GM18499 (cell line): ENCODE results near the gene ABI2.
"Not testable (repeated sequence)": the region's sequence is repeated elsewhere in the genome, so short reads cannot be mapped to it uniquely, and the experiment has no call there.

Experiments used
- ATAC-seq: cut with Tn5 transposase; IDR thresholded peaks from one replicate; pipeline ENCODE4 v1.9.1; 2021; ENCODE audit warnings: moderate number of reproducible peaks; ENCODE audit not compliant: insufficient read depth, unreplicated experiment

The ABI2 gene

DNA sequence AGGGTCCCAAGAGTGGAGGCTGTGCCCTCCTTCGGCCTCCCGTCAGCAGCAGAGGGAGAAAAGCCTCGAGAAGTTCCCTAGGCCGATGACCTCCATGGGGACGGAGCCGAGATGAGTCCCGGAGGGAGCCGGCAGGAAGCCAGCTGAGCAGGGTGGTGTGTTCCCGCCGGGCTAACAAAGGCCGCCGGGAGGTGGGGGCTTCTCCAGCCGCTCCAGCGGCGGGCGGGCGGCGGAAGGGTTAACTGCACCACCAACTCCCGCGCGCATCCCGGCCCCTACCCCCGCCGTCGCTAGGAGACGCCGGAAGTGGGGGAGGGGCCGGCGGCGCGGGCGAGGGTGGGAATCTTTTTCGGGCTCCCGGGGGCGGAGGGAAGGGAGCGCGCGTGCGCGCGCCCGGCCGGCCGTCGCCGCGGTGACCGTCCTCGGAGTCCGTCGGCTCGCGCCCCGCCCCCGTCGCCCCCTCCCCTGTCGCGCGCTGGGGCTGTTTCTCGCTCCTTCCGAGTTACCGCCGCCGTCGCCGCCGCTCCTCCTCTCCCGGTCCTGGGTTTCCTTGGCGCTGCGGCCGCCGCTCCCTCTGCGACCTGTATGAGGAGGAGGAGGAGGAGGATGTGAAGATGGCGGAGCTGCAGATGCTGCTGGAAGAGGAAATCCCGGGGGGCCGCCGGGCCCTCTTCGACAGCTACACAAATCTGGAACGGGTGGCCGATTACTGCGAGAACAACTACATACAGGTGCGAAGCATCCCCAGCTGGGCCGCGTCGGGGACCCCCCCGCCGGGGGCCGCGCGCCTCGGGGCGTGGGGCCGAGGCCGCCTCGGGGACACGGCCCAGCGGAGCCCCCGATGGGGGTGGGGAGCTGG, at the start of gene ABI2:
ABI2 (plus strand) TSS at position 494 of the 859 bp plus-strand sequence; CDS start at position 615, 121 bp downstream.
- ATAC-seq = peak; percentile 12

DNA sequence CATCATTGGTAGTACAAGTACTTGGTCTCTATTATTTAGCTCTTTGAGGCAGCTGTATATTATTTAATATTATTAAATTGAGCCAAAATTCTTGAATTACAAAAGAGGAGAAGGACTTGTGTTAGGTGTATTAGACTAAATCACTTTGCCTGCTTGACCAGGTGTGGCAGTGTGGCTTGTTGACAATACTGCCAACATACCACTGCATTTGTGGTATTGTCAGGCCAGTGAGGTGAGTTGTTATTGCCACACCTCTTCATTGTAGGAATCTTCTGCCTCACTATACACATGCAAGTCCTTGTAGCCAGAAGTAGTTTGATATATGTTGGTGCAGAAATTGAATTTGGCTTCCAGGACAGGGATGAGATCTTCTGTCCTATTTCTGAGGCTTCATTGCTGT, 48.9 kb upstream of the ABI2 start:
- no peak for ATAC-seq

DNA sequence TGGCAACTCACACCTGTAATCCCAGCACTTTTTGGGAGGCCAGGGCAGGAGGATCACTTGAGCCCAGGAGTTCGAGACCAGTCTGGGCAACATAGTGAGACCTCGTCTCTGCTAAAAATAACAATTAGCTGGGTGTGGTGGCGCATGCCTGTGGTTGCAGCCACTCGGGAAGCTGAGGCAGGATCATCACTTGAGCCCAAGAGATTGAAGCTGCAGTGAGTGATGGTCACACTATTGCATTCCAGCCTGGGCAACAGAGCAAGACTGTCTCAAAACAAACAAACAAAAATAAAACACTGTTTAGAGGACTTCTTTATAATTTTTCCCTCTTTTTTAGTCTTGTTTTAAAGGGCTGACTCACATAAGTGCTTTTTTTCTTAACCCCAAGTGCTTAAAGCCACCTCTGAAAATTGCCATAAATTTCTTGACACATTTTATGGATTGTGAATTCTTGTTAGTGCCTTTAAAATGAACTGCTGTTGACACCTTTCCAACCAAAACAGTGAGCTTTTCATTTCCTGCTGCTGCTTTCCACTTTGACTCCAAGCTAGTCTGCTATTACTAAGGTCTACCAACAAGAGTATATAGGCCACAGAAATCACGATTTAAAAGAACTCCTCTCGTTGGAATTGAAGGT, 47.6 kb upstream of the ABI2 start:
- ATAC-seq = no peak

DNA sequence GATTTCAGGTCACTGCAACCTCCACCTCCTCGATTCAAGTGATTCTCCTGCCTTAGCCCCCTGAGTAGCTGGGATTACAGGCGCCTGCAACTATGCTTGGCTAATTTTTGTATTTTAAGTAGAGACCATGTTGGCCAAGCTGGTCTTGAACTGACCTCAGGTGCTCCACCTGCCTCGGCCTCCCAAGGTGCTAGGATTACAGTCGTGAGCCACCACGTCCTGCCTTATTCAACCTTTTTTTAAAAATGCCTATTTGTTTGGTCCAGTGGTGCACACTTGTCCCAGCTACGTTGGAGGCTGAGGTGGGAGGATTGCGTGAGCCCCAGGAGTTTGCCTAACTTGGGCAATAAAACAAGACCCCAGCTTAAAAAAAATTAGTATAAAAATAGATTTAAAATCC, 46.1 kb upstream of the ABI2 start:
- ATAC-seq = no peak

DNA sequence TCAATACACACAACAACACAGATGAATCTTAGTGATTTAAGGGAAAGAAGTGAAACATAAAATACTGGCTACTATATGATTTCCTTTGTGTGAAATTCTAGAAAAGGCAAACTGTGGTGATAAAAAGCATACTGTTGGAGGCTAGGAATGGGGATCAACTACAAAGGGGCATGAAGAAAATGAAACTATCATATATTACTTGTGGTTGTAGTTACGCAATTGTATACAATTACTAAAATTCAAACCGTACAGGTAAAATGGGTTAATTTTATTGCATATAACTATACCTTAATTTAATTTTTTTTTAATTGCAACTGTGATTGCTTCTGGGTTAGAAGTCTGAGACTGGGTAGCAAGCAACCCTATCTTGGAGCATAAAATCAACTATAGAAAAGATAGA, 41.7 kb upstream of the ABI2 start:
- no peak for ATAC-seq

DNA sequence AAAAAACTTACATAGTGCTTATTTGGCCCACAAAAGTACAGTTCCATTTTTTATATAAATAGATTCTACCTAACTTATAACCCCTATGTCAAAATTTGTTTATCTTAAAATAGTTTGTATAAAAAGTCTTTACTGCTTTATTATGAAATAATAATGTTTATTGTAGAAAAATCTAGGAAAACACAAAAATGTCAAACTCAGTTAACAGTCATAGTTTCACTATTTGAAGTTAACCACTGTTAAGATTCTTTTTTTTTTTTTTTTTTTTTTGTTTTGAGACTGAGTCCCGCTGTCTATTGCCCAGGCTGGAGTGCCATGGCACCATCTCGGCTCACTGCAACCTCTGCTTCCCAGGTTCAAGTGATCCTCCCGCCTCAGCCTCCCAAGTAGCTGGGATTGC, 26.5 kb upstream of the ABI2 start:
- ATAC-seq = no peak

DNA sequence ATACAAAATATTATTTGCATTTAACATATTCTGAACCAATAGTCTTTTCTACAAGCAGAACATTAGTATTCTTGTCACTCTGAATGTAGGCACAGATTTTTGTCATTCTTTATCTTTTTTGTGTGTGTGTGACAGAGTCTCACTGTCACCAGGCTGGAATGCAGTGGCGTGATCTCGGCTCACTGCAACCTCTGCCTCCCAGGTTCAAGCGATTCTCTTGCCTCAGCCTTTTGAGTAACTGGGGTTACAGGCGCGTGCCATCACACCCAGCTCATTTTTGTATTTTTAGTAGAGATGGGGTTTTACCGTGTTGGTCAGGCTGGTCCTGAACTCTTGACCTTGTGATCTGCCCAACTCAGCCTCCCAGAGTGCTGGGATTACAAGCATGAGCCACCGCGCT, 25.6 kb upstream of the ABI2 start:
- ATAC-seq = not testable (repeated sequence)

DNA sequence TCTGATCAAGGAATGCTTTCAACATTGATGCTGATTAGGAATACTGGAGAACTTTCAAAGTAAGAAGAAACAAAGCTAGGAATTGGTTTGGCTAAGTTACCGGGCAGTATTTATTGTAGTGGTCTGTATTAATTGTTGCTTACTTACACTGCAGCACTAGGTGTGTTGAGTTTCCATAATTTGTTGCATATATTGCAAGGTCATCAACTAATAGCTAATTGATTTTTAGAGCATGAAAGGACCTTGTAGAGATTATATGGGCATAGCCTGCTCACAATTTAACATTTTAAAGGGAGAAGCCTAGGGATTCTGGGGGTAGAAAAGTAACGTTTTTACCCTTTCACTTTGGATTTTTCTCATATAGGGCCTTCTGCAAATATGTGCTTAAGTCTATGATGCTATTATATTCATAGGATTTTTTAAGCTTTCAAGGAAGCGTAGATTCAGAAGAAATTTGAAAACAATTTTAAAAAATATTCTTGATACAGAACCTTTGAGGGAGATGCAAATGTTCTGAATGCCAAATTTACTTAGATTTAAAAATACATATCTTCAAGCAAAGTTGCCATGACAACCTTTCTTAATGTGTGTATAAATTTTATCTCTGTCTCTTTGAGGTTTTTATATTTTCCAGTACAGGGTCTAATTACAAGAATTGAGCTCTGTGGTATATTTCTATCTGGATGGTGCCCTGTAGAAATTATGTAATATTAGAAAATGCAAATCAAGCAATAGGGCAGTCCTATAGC, 17.3 kb upstream of the ABI2 start:
- ATAC-seq = no peak

DNA sequence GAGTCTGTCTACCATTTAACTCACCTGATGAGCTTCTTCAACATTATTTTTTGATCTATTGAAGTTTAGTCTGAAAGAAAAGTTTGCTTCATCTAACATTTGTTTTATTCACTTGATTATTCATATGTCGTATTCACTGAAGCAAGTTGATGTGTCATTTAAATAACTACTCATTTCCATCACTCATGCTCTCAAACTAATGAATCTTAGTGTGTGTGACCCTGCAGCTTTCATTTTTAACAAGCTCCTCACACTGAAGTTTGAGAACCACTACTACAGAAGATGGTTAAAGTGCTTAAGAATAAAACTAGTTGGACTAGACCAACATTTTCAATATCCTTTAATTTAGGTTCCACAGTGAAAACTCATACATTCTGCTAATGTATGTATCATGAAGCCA, 1.8 kb upstream of the ABI2 start:
- ATAC-seq = no peak

DNA sequence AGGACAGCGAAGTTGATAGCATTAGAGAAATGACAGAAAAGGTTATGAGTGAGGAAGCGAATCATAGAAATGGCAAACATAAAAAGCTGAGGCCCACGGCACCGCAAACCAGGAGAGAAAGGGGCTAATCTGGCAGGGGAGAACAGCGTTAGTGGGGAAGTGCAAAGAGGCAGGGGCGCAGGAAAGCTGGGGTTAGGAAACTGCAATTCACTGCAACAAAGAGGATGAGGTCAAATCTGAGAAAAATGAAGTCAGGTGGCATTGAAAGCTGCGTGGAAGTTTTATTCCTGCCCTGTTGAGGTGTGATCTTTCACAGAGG, 653 bp upstream of the ABI2 start:
- ATAC-seq = no peak

DNA sequence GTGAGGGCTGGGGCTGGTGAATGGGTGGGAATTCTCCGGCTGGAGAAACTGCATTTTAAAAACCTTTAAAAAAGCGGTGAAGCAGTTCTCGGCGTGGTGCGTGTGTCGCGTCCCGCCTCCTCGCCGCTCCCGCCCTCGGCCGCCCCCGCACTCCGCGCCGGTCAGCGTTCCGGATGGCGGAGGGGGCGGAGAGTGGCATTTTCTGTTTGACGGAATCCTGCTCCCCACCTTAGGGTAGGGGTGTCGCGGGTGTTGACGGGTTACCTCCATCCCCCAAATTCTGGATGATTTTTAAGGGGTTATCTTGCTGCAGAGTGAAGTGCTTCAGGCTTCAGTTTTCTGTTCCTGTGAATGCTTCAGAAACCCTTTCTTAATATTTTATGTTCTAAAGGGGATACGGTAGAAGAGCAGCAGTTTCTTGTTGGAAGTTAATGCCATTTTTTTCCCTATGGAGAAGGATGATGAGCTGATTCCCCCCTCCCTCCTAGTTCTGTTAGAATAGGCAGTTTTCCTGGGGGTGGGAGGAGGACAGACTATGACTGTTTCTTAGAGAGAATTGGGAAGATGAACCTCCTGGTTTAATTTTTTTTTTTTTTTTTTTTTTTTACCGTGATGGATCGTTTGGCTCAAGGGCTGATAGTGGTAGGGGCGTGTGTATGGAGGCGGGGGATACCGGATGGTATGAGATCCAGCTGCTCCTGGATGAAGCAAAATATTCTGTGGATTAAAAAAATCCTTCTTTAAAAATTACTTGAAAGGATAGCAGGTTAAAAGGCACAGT, 756 bp downstream of the ABI2 start:
- peak; percentile 54 for ATAC-seq

DNA sequence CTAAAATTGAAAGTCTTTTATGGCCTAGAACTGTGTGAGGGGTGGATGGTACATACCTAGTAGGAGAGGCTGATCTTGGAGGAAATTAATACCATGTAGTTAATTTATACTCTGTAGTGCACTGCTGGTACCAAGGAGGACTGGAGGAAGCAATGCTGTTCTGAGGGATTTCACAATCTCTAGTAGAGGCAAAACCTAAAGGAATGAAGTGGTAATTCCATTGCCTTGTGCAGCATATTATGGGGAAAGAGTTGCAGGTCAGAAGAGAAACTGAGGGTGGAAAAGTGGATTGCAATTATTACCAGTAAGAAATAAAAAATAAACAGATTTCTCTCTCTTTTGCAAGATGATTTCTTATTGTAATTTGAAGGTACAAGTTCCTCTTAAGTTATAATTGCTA, 2.2 kb downstream of the ABI2 start:
- no peak for ATAC-seq

DNA sequence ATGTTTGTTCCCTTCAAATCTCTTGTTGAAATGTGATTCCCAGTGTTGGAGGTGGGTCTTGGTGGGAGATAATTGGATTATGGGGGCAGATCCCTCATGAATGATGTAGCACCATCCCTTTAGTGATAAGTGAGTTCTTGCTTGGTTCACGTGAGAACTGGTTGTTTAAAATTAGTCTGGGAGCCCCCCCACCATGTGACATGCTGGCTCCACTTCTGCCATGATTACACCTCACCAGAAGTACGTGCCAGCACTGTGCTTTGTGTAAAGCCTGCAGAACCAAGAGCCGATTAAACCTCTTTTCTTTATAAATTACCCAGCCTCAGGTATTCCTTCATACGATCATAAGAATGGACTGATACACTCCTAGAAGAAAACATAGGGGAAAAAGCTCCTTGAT, 10.1 kb downstream of the ABI2 start:
- ATAC-seq = no peak

DNA sequence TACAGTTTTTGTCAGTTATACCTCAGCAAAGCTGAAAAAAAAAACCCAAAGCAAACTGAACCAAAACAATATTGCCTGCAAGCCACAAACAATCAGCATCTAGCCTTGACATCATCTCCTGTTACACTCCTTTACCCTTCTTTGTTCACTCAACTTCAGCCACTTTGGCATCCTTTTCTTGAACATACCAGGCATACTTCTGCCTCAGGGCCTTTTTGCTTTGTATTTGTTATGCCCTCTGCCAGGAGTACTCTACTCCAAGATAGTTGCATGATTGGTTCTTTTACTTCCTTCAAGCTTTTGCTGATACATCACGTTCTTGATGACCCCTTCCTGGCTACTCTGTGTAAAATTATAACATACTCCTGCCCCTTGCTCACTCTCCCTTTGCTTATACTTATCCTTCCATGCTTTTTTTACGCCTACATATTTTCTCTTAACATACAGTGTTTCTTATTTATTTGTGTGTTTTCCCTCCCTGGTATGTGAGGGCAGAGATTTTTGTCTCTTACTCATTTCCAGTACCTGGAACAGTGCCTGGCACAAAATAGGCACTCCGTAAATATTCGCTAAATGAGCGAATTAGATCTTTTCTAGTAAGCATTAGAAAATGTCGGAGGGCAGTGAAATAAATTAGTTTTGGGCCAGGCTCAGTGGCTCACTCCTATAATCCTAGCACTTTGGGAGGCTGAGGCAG, 12.7 kb downstream of the ABI2 start:
- no peak for ATAC-seq

DNA sequence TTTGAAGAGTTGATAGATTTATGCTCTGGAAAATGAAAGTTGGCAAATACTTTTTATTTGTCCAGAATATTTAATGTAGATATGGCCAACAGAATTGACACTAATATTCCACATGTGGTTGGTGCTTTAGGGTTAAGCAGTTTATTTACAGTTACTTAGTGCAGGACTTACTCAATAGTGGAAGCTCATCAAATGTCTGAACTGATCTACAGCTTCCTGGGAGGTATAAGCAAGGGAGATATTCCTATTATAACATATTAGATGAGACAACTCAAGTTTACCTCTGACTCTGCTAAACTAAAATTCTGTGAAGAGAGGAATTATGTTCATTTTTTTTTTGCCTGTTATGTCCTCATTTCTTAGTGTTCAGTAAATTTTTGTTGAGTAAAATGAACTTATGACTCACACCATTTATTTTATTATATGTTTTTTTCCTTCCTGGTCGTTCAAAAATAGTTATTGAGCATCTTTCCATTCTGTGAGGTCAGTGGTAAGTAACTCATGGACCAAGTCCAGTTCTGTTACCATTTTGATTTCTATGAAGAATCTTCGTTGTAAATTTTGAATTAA, 13.6 kb downstream of the ABI2 start:
- no peak for ATAC-seq

DNA sequence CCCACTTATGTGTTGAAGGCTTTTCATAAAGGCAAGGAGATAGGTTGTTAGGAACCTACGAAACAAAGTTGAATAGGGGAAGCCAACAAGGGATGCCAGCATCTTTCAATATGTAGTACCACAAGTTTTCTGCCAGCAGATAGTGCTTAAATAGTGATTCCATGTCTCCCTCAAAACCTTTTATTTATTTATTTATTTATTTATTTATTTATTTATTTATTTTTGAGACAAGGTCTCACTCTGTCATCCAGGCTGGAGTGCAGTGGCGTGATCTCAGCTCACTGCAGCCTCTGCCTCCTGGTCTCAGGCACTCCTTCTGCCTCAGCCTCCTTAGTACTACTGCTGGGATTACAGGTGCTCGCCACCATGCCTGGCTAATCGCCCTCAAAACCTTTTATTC, 14.2 kb downstream of the ABI2 start:
- not testable (repeated sequence) for ATAC-seq

DNA sequence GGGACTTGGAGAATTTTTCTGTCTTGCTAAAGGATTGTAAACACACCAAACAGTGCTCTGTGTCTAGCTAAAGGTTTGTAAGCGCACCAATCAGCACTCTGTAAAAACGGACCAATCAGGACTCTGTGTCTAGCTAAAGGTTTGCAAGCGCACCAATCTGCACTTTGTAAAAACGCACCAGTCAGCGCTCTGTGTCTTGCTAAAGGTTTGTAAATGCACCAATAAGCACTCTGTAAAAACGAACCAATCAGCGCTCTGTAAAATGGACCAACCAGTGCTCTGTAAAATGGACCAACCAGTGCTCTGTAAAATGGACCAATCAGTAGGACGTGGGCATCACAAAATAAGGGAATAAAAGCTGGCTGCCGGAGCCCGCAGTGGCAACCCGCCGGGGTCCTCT, 16.5 kb downstream of the ABI2 start:
- ATAC-seq = no peak

DNA sequence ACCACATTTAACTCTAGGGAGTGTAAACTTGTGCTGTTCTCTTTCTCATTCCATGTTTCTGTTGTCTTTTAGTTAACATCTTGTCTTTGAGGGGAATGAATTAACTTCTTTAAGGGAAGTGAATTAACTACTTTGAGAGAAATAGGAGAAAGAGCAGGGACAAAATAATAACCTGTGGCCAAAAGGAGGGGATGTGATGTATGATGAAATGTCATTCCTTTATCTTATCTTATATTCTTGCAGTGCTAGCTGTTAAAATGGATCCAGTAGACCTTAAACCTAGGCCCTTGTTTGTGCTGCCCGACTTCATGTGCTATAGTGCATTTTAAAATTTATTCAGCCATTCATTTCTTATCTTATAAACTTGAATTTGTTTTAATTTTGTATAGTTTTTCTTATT, 18.4 kb downstream of the ABI2 start:
- no peak for ATAC-seq

DNA sequence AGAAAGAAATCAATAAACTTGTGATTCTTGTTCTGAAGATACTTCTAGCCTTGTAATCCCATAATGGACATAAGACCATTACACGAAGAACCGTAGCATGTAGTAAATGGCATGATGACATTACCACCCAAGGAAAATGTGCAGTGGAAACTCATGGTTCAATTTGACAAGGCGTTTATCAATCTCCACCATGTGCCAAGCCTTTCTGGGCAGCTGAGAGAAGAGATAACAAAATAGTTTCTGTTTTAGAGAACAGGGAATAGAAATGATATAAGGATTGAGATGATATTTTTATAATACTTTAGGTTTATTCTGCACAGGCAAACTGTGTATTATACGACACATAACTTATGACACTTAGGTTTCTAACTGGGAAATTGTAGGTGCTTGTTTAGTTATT, 19.2 kb downstream of the ABI2 start:
- no peak for ATAC-seq
